Measurements from ENCODE around the gene PI4K2A.
"Not testable (repeated sequence)": the region's sequence is repeated elsewhere in the genome, so short reads cannot be mapped to it uniquely, and the experiment has no call there.

The PI4K2A gene

GRCh38 chr10:97631098-97631497 is 9.4 kb upstream of the PI4K2A start:
- DNase-seq = no peak

GRCh38 chr10:97632949-97633884 is 7.3 kb upstream of the PI4K2A start, which contains the start of gene MORN4:
TSS of gene MORN4 (minus strand) at chr10:97633500. CDS start at chr10:97619653, 13,847 bp downstream.
- peak; percentile 64 to 96 (median 91) for DNase-seq

- peak in 1 of 58 donors; percentile 42 for DNase-seq
Measured at GRCh38 chr10:97633921-97634320, 6.5 kb upstream of the PI4K2A start.

GRCh38 chr10:97635577-97635976 is 4.9 kb upstream of the PI4K2A start:
- no peak for DNase-seq

GRCh38 chr10:97639090-97639489 is 1.4 kb upstream of the PI4K2A start:
- not testable (repeated sequence) for DNase-seq

GRCh38 chr10:97640868-97641811 is 669 bp downstream of the PI4K2A start:
- peak in 22 of 58 donors; percentile 3 to 60 (median 21) for DNase-seq

GRCh38 chr10:97642471-97643159 is 2.1 kb downstream of the PI4K2A start:
- not testable (repeated sequence) for DNase-seq

- no peak for DNase-seq
Measured at GRCh38 chr10:97643441-97643985, 3.0 kb downstream of the PI4K2A start.

GRCh38 chr10:97644936-97645335 is 4.5 kb downstream of the PI4K2A start:
- no peak for DNase-seq

- DNase-seq = no peak
Measured at GRCh38 chr10:97647556-97647955, 7.1 kb downstream of the PI4K2A start.

- DNase-seq = peak in 1 of 58 donors; percentile 4
Measured at GRCh38 chr10:97648562-97649404, 8.3 kb downstream of the PI4K2A start.

- not testable (repeated sequence) for DNase-seq
Measured at GRCh38 chr10:97649405-97649750, 8.9 kb downstream of the PI4K2A start.

- DNase-seq = no peak
Measured at GRCh38 chr10:97650726-97651125, 10.3 kb downstream of the PI4K2A start.

GRCh38 chr10:97651773-97652172 is 11.3 kb downstream of the PI4K2A start:
- no peak for DNase-seq

GRCh38 chr10:97656777-97657176 is 16.3 kb downstream of the PI4K2A start:
- DNase-seq = no peak

- DNase-seq = no peak
Measured at GRCh38 chr10:97659589-97659988, 19.1 kb downstream of the PI4K2A start.

GRCh38 chr10:97664282-97664850 is 23.9 kb downstream of the PI4K2A start:
- DNase-seq = no peak

GRCh38 chr10:97666992-97667391 is 26.5 kb downstream of the PI4K2A start:
- DNase-seq = no peak

- no peak for DNase-seq
Measured at GRCh38 chr10:97667463-97667862, 27.0 kb downstream of the PI4K2A start.

GRCh38 chr10:97669571-97669970 is 29.1 kb downstream of the PI4K2A start:
- DNase-seq = no peak

Data from anterior cingulate cortex (tissue), 58 donors.